Ishikawa (cell line): ENCODE data around the gene HOXD4.

ENCODE experiments used
- CEBPB ChIP-seq: IDR thresholded peaks from 2 replicates; pipeline ENCODE4 v1.6.1; 2012
- CREB1 ChIP-seq: IDR thresholded peaks from 2 replicates; pipeline ENCODE4 v1.6.1; 2012; ENCODE audit warnings: low read depth
- EGR1 ChIP-seq: IDR thresholded peaks from 2 replicates; pipeline ENCODE4 v1.6.1; 2012
- EP300 ChIP-seq: IDR thresholded peaks from 2 replicates; pipeline ENCODE4 v1.6.1; 2012; ENCODE audit warnings: borderline replicate concordance
- FOXM1 ChIP-seq: IDR thresholded peaks from 2 replicates; pipeline ENCODE4 v1.6.1; 2012; ENCODE audit warnings: low read depth, borderline replicate concordance
- MAX ChIP-seq: IDR thresholded peaks from 2 replicates; pipeline ENCODE4 v1.6.1; 2012
- NFIC ChIP-seq: IDR thresholded peaks from 2 replicates; pipeline ENCODE4 v1.6.1; 2012
- RAD21 ChIP-seq: IDR thresholded peaks from 2 replicates; pipeline ENCODE4 v1.6.1; 2012; ENCODE audit warnings: low read depth
- REST ChIP-seq: IDR thresholded peaks from 2 replicates; pipeline ENCODE4 v1.6.1; 2012; ENCODE audit warnings: low read depth, mild to moderate bottlenecking
- TAF1 ChIP-seq: IDR thresholded peaks from 2 replicates; pipeline ENCODE4 v1.6.1; 2012; ENCODE audit warnings: low read depth, mild to moderate bottlenecking
- TCF12 ChIP-seq: IDR thresholded peaks from 2 replicates; pipeline ENCODE4 v1.6.1; 2012; ENCODE audit warnings: low read depth
- TEAD4 ChIP-seq: IDR thresholded peaks from 2 replicates; pipeline ENCODE4 v1.6.1; 2012
- USF1 ChIP-seq: IDR thresholded peaks from 2 replicates; pipeline ENCODE4 v1.6.1; 2012
- YY1 ChIP-seq: IDR thresholded peaks from 2 replicates; pipeline ENCODE4 v1.6.1; 2012; ENCODE audit warnings: low read depth
- ZBTB7A ChIP-seq: IDR thresholded peaks from 2 replicates; pipeline ENCODE4 v1.6.1; 2012; ENCODE audit warnings: low read depth

Gene HOXD4

GRCh38 chr2:176175709-176176607 lies 24.6 kb downstream of the HOXD4 start:
- TF ChIP-seq EGR1 = no peak
- no peak for TF ChIP-seq CEBPB
- TF ChIP-seq NFIC = no peak

GRCh38 chr2:176177580-176178037 lies 26.3 kb downstream of the HOXD4 start:
- TF ChIP-seq EP300 = no peak
- no peak for TF ChIP-seq CEBPB
- TF ChIP-seq MAX = no peak
- no peak for TF ChIP-seq RAD21
- TF ChIP-seq FOXM1 = no peak
- no peak; the same call in 1 of the 2 replicates for TF ChIP-seq TAF1
- TF ChIP-seq TCF12 = no peak
- TF ChIP-seq EGR1 = no peak
- no peak for TF ChIP-seq ZBTB7A
- no peak for TF ChIP-seq CREB1
- TF ChIP-seq TEAD4 = no peak
- TF ChIP-seq REST = no peak

DNA sequence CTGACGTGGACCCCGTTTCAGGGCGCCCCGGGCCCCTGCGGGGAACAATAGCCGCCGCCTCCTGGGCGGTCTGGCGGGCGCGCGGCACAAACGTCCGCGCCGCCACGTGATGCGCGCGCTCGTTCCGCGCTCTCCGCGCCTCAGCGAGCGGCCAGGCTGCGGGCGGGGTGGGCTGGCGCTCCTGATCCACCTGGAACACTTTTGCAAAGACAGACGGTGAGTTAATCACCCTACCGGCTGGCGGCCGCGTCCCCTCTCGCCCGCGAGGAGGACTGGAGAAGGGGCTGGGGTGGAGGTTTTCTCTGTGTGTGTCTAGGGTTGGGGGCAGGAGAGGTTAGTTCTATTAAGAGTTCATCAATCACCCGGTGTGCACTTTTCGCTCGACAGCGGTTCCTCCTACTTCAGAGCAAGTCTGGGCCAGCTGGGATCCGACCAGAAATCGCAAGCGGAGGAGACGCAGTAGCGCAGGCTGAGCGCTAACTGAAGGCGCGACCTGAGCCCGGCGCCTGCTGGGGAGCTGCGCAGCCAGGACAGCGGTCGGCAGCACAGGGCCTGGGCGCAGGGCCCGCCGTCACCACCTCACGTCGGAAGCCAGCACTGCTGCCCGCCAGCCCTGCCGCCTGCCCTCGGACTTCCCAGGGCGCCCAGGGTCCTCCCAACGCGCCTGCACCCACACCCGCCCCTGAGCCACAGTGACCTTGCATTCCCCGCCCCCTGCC lies 26.8 kb downstream of the HOXD4 start:
- TF ChIP-seq TAF1 (0 out of 2 replicates have a peak, but pooled peaks have one; percentile 9), EGR1 (no peak), TCF12 (no peak; the same call in 1 of the 2 replicates), RAD21 (no peak), MAX (peak; percentile 72), CREB1 (no peak), CEBPB (no peak), EP300 (no peak), TEAD4 (0 out of 2 replicates have a peak, but pooled peaks have one; percentile 20), NFIC (no peak), YY1 (0 out of 2 replicates have a peak, but pooled peaks have one; percentile 7), ZBTB7A (no peak), REST (no peak), FOXM1 (no peak), USF1 (peak; percentile 57)

- no peak for TF ChIP-seq RAD21
- no peak for TF ChIP-seq FOXM1
- TF ChIP-seq TEAD4 = no peak; the same call in 1 of the 2 replicates
- TF ChIP-seq TCF12 = no peak
- TF ChIP-seq REST = no peak
- TF ChIP-seq NFIC = no peak
- TF ChIP-seq EP300 = no peak
Observed at GRCh38 chr2:176178757-176179295, 27.5 kb downstream of the HOXD4 start.
